Measurements from ENCODE around the gene SPEF2. TPM values are rescaled to one million over a fixed set of nuclear protein-coding genes. Genes with fewer than 3 reads are reported as not detected.

Gene SPEF2
- total RNA-seq, 1 experiment from 2014 or later, result 0.15 TPM

- TF ChIP-seq PREB (CRISPR knock-in tag; IDR thresholded peaks at IDR 0.05; ENCODE audit: borderline replicate concordance), result no peak
- TF ChIP-seq FOXJ3 (CRISPR knock-in tag; IDR thresholded peaks at IDR 0.05; ENCODE audit: borderline replicate concordance), result no peak
- no peak for TF ChIP-seq ERG (CRISPR knock-in tag; IDR thresholded peaks at IDR 0.05)
- TF ChIP-seq ZNF121 (CRISPR knock-in tag; IDR thresholded peaks at IDR 0.05), result no peak
- TF ChIP-seq ZNF281 (CRISPR knock-in tag; IDR thresholded peaks at IDR 0.05), result no peak
- TF ChIP-seq EMX1 (CRISPR knock-in tag; IDR thresholded peaks at IDR 0.05), result no peak
- no peak for TF ChIP-seq ZBTB43 (CRISPR knock-in tag; IDR thresholded peaks at IDR 0.05)
- TF ChIP-seq TEAD4 (CRISPR knock-in tag; IDR thresholded peaks at IDR 0.05), result no peak
- no peak for TF ChIP-seq JUN (CRISPR knock-in tag; IDR thresholded peaks at IDR 0.05)
- no peak for TF ChIP-seq FOXK1 (CRISPR knock-in tag; IDR thresholded peaks at IDR 0.05)
- no peak for TF ChIP-seq ZSCAN18 (CRISPR knock-in tag; IDR thresholded peaks at IDR 0.05)
- no peak for TF ChIP-seq PRDM15 (CRISPR knock-in tag; IDR thresholded peaks at IDR 0.05)
- no peak for TF ChIP-seq RORB (CRISPR knock-in tag; IDR thresholded peaks at IDR 0.05)
- no peak for TF ChIP-seq NFE2L1 (CRISPR knock-in tag; IDR thresholded peaks at IDR 0.05)
- no peak for TF ChIP-seq RELA (CRISPR knock-in tag; IDR thresholded peaks at IDR 0.05; ENCODE audit: borderline replicate concordance)
- no peak for TF ChIP-seq ZNF425 (CRISPR knock-in tag; conservative IDR thresholded peaks at IDR 0.05)
- TF ChIP-seq ZNF512 (CRISPR knock-in tag; IDR thresholded peaks at IDR 0.05; ENCODE audit: borderline replicate concordance), result no peak
- TF ChIP-seq PRRX2 (CRISPR knock-in tag; IDR thresholded peaks at IDR 0.05), result no peak
- no peak for TF ChIP-seq USF2 (CRISPR knock-in tag; IDR thresholded peaks at IDR 0.05)
- no peaks in the 10 kb centered on the region for H3K36me3 Mint-ChIP-seq
- H3K4me3 Mint-ChIP-seq, result no peak overlapping the region
- ATAC-seq (no peak), DNase-seq (ENCODE audit: low spot score) (no peak)
- ChIA-PET CTCF (no interaction called here), POLR2A (no interaction called here)
- peaks cover 4% of the 10 kb centered on the region for H3K27me3 Mint-ChIP-seq (ENCODE audit: low read depth)
- no peaks in the 10 kb centered on the region for H3K9me3 Mint-ChIP-seq
- no peaks in the 10 kb centered on the region for H3K4me1 Mint-ChIP-seq
- no peak overlapping the region for H3K27ac Mint-ChIP-seq
These were observed 193.6 kb downstream of the SPEF2 start for GRCh38 chr5:35811108-35811741.
